Muscle layer of colon (tissue), 2 donors: Measurements from ENCODE around the gene ANKRD9.

Experiments
- H3K27ac ChIP-seq: one replicate; pipeline ENCODE4 v1.7.0; 2013; ENCODE audit warnings: low read depth, mild to moderate bottlenecking, low read length, moderate library complexity
- H3K27me3 ChIP-seq, 2 donors: one replicate each; pipeline ENCODE4 v1.7.0; 2013; ENCODE audit warnings: low read length in 2 of 2, mild to moderate bottlenecking in 2 of 2; ENCODE audit not compliant: insufficient read depth in 2 of 2, control insufficient read depth in 1 of 2
- H3K36me3 ChIP-seq: one replicate; pipeline ENCODE4 v1.7.0; 2013; ENCODE audit warnings: mild to moderate bottlenecking, low read length; ENCODE audit not compliant: insufficient read depth
- H3K4me1 ChIP-seq: one replicate; pipeline ENCODE4 v1.7.0; 2013; ENCODE audit warnings: mild to moderate bottlenecking, low read length; ENCODE audit not compliant: insufficient read depth
- H3K4me3 ChIP-seq, 2 donors: one replicate each; pipeline ENCODE4 v1.7.0; 2013; ENCODE audit warnings: low read length in 2 of 2, low read depth in 1 of 2, mild to moderate bottlenecking in 1 of 2, moderate library complexity in 1 of 2
- H3K9ac ChIP-seq: one replicate; pipeline ENCODE4 v1.7.0; 2013; ENCODE audit warnings: low read length
- H3K9me3 ChIP-seq: one replicate; pipeline ENCODE4 v1.7.0; 2013; ENCODE audit warnings: mild to moderate bottlenecking, low read length
- donor health status: abdominal sarcoma.
- donor health status: Adenocarcinoma of cecum.

The ANKRD9 gene

GRCh38 chr14:102472791-102473150 is 36.8 kb downstream of the ANKRD9 start:
- Histone ChIP-seq H3K4me1 (no peaks in the 10 kb centered on the region), H3K36me3 (peaks cover 7% of the 10 kb centered on the region), H3K9me3 (no peaks in the 10 kb centered on the region), H3K27ac (peak overlapping the region; percentile 42), H3K4me3 (no peak overlapping the region), H3K9ac (no peak overlapping the region), H3K27me3 (no peaks in the 10 kb centered on the region)

DNA sequence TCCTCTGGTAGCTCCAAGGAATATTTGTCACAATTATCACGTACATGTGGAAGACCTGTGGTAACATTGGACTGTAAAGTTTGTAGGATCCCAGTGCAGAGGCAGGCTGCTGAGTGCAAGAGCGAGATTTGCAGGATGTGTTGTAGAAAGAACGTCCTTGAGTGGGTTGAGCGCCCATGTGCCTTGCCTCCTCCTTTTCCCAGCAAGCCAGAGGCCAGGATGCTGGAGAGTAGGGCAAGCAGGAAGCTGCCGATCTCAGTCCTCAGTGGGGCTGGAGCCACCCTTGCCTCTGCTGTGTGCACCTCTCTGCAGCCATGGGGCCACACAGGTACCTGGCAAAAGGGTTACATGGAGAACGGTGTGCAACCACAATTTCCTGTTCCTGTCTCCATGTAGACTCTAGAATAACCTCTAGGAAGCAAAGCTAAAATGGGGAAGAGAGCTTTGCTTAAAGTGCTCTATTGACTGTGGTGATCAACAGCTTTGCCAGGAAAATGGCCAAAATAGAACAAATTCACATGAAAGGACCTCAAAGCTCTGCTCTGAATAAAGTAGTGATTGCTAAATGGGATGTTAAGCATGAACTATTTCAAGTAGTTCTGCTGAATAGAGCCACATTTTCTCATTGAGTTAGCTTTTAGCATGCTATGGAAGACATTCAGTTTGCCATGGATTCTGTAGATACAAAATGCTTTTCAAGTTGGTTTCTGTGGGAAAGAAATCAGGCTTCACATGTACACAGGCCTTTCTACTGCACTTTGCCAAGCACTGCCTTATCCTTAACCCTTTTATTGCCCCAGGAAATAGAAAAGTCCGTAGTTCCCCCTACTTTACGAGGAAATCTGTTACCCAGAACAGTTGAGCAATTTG is 37.4 kb downstream of the ANKRD9 start:
- Histone ChIP-seq H3K4me3 (no peak overlapping the region), H3K36me3 (peaks cover 7% of the 10 kb centered on the region), H3K9ac (no peak overlapping the region), H3K4me1 (no peaks in the 10 kb centered on the region), H3K27me3 (no peaks in the 10 kb centered on the region), H3K27ac (no peak overlapping the region), H3K9me3 (no peaks in the 10 kb centered on the region)

GRCh38 chr14:102469261-102469660 is 40.3 kb downstream of the ANKRD9 start:
- no peaks in the 10 kb centered on the region for H3K4me1 ChIP-seq
- no peaks in the 10 kb centered on the region for H3K9me3 ChIP-seq
- no peaks in the 10 kb centered on the region for H3K27me3 ChIP-seq
- no peak overlapping the region for H3K9ac ChIP-seq
- H3K4me3 ChIP-seq: no peak overlapping the region
- H3K27ac ChIP-seq: no peak overlapping the region
- peaks cover 20% of the 10 kb centered on the region for H3K36me3 ChIP-seq

- H3K4me3 ChIP-seq: no peak overlapping the region
- H3K9me3 ChIP-seq: no peaks in the 10 kb centered on the region
- no peak overlapping the region for H3K27ac ChIP-seq
- H3K4me1 ChIP-seq: no peaks in the 10 kb centered on the region
- no peaks in the 10 kb centered on the region for H3K27me3 ChIP-seq
- H3K9ac ChIP-seq: no peak overlapping the region
- peaks cover 13% of the 10 kb centered on the region for H3K36me3 ChIP-seq
Measured at GRCh38 chr14:102464846-102465341, 44.7 kb downstream of the ANKRD9 start.

GRCh38 chr14:102464006-102464405 is 45.6 kb downstream of the ANKRD9 start:
- H3K36me3 ChIP-seq: peaks cover 22% of the 10 kb centered on the region
- H3K4me3 ChIP-seq: no peak overlapping the region
- no peak overlapping the region for H3K9ac ChIP-seq
- no peaks in the 10 kb centered on the region for H3K4me1 ChIP-seq
- no peaks in the 10 kb centered on the region for H3K9me3 ChIP-seq
- no peaks in the 10 kb centered on the region for H3K27me3 ChIP-seq
- no peak overlapping the region for H3K27ac ChIP-seq

DNA sequence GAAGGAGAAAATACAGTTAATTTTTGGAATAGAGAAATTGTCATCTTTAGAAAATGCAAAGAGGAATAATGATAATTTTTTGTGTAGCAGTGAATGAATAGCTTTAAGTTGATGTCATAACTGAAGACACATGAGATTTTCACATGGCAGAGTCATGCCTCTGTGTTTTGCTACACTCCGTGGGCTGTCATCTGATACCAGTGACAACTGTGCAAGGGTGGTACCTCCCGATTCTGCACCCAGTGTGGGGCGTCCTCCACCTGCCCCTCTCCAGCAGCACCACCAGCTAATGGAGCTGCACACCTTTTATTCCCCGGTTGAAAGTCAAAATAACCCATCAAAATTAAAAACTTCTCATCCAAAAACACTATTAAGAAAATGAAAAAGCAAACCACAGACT is 47.2 kb downstream of the ANKRD9 start:
- Histone ChIP-seq H3K9ac (no peak overlapping the region), H3K9me3 (no peaks in the 10 kb centered on the region), H3K27me3 (no peaks in the 10 kb centered on the region), H3K27ac (no peak overlapping the region), H3K4me1 (no peaks in the 10 kb centered on the region), H3K4me3 (no peak overlapping the region), H3K36me3 (peaks cover 30% of the 10 kb centered on the region)

DNA sequence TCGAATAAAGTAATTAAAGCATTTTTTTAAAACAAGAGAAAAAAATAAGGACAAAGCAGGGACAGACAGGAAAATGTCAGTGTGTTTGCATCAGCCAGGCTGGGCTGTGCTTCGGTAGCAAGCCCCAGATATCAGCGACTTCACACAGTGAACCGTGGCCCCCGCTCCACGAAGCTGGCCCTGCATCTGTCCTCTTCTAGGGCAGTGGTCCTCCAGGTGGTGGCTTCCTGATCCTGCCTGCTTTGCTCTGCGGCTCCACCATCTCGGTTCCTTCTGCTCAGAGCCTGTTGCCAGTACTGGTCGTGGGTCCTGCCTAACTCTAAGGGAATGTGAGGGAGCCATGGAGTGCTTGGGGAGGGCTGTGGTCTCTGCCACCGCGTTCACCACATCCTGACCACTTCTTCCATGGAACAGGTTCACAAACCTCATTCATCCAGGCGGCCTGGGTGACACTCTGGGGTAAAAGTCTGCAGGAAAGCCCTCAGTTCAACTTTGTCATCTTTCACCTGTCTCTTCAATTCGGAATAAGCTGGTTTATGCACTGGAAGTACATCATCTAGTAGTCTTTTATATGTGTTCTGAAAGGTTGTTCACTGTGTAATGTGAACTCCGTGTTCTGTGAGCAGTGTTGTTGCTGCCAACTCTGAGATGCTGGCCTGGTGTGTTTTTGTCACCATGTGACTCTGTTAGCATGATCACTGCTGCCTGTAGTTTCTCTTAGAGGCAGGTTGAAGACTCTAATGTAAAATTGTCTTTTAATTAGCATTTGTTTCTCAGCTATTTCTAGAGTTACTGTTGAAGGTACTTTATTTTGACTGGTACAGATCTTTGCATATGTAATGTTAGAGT is 47.9 kb downstream of the ANKRD9 start:
- H3K27me3 ChIP-seq: no peaks in the 10 kb centered on the region
- no peak overlapping the region for H3K27ac ChIP-seq
- H3K4me1 ChIP-seq: no peaks in the 10 kb centered on the region
- no peak overlapping the region for H3K9ac ChIP-seq
- peaks cover 27% of the 10 kb centered on the region for H3K36me3 ChIP-seq
- H3K4me3 ChIP-seq: no peak overlapping the region
- H3K9me3 ChIP-seq: no peaks in the 10 kb centered on the region

DNA sequence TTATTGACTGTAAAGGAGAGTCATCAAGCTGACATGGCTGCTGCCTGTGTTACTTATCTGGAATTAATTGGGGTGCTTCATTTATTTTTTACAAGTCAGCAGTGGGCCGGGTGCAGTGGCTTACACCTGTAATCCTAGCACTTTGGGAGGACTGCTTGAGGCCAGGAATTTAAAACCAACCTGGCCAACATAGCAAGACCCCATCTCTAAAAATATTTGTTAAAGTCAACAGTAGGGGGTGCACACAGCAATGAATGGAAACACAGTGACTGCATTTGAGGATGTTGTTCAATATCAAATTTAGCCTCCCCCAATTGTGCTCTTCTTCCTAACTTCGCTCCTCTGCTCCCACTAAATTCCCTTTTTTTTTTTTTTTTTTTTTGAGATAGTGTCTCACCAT is 52.1 kb downstream of the ANKRD9 start:
- H3K27ac ChIP-seq: no peak overlapping the region
- no peaks in the 10 kb centered on the region for H3K27me3 ChIP-seq
- no peaks in the 10 kb centered on the region for H3K4me1 ChIP-seq
- H3K9ac ChIP-seq: no peak overlapping the region
- no peaks in the 10 kb centered on the region for H3K9me3 ChIP-seq
- H3K4me3 ChIP-seq: no peak overlapping the region
- peaks cover 32% of the 10 kb centered on the region for H3K36me3 ChIP-seq

DNA sequence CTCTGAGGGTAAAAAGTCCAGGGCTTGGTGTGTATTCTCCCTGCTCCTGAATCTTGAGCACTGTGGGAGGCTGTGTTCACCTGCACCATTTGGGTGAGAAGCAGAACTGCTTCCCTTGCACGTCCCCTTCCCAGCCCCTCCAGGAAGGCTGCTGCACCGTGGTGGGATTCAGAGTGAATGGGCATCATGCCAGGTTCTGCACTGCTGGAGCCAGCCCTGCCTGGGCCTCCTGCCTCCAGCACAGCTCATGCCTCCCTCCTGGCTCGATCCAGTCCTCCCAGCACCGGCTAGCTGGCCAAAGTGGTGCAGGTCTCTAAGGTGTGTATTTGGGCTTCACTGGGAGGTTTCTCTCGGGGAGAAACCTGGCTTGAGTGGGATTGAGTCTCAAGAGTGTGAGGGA is 54.9 kb downstream of the ANKRD9 start:
- Histone ChIP-seq H3K9me3 (no peaks in the 10 kb centered on the region), H3K4me1 (no peaks in the 10 kb centered on the region), H3K4me3 (no peak overlapping the region), H3K27me3 (no peaks in the 10 kb centered on the region), H3K27ac (no peak overlapping the region), H3K9ac (no peak overlapping the region), H3K36me3 (peaks cover 58% of the 10 kb centered on the region)

GRCh38 chr14:102452302-102452701 is 57.3 kb downstream of the ANKRD9 start:
- Histone ChIP-seq H3K4me1 (no peaks in the 10 kb centered on the region), H3K9me3 (no peaks in the 10 kb centered on the region), H3K27me3 (no peaks in the 10 kb centered on the region), H3K27ac (no peak overlapping the region), H3K4me3 (no peak overlapping the region), H3K36me3 (peaks cover 54% of the 10 kb centered on the region), H3K9ac (no peak overlapping the region)
